GM19043 (cell line): ENCODE results near the gene TMEM204.

ENCODE experiments used
- ATAC-seq: cut with Tn5 transposase; IDR thresholded peaks from one replicate; pipeline ENCODE4 v1.9.1; 2021; ENCODE audit warnings: low read depth; ENCODE audit not compliant: unreplicated experiment

TMEM204 gene

DNA sequence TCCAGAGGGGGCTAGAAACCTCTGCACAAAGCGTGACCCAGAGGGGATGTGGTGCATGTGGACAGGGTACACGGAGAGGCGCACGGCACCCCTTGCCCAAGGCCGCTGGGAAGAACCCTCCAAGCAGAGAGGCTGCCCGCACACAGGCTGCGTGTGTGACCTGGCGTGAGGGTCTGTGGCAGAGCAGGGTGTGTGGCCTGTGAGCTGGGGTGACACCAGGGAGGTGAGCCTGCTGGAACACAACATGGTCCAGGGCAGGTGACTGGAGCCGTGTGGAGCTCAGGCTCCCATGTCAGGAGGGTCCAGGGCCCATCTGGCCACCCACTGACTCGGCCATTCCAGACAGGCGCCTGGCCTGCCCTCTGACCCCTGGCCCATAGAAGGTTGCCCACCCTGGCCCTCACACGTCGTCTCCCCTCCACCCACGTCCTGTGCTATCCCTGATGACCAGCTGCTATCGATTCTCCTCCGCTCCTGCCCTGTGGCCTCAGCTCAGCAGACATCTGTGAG lies 14.8 kb upstream of the TMEM204 start:
- no peak for ATAC-seq

DNA sequence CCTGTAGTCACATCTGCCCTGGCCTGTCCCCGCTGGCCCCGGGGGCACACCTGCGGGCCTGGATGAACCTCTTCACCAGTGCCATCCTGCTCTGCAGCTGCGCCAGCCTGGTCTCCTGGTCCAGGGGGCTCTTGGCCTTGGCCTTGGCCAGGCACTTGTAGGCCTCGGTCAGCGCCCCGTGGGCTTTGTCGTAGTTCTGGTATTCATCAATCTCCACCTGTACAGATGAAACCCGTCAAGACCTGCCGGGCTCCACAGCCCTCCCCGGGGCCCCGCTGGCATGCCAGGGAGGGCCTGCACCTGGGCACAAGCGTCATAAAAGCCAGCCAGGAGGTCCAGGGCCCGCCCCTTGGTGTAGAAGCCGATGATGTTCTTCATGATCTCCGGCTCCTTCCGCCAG lies 13.6 kb upstream of the TMEM204 start:
- ATAC-seq = no peak

DNA sequence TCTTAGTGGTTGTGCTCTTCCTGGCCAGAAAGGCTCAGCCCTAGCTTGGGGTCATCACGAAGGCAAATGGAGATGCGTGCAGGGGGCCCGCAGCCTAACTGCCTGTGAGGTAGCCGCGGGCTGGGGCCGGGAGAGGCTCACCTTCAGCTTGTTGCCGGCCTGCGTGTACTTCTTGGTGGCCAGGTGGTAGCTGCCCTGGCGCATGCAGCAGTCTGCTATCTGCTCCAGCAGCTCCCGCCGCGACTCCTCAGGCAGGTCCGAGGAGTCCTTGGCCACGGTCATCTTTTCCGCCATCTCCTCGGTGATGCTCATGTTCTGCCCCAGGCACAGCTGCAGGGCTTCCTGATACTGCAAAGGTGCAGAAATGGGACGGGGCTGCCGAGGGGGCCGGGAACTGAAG lies 13.0 kb upstream of the TMEM204 start:
- ATAC-seq = no peak

DNA sequence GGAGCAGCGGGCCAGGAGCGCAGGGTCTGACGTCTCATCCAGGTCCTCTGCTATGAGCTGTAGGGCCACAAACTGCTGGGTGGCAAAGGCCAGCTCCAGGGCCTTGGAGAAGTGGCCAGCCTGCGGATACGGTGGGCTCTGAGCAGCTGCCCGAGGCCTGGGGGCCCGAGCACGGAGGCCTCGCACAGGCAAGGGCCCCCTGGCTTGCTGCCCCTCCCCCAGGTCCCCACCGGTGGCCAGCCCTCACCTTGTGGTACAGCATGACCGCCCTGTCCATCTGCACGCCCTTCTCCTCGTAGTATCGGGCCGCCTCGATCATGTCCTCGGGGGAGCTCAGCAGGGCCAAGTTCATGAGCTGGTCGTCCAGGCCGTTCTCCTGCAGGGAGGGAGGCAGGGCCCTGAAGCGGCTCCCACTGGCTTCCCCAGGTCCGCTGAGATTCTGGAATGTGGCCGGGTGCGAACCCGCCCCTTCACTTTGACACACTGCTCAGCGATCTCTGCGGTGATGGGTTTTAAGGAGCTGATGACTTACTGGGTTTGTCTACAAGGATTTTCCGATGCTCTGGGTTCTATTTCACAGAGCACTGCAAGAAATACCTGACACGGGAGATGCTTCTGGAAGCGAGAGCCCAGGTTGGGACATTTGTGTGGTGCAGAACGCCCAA lies 9.8 kb upstream of the TMEM204 start:
- no peak for ATAC-seq

DNA sequence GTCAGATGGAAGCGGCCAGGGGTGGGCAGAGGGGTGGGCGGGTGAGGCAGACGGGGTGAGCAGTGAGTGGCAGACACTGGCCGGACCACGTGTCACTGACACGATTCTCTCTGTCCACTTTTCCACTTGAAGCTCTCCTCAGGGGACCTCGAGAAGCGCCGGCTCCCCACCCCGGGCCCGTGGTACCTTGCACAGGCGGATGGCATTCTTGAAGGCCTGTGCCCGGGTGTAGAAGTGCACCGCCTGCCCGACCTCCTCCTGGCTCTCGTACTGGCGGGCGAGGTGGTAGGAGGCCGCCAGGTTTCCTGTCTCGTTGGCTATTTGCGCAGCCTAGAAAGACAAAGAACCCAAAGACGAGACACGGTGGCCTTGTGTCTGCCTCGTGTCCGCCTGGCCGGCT lies 9.1 kb upstream of the TMEM204 start:
- ATAC-seq = no peak

DNA sequence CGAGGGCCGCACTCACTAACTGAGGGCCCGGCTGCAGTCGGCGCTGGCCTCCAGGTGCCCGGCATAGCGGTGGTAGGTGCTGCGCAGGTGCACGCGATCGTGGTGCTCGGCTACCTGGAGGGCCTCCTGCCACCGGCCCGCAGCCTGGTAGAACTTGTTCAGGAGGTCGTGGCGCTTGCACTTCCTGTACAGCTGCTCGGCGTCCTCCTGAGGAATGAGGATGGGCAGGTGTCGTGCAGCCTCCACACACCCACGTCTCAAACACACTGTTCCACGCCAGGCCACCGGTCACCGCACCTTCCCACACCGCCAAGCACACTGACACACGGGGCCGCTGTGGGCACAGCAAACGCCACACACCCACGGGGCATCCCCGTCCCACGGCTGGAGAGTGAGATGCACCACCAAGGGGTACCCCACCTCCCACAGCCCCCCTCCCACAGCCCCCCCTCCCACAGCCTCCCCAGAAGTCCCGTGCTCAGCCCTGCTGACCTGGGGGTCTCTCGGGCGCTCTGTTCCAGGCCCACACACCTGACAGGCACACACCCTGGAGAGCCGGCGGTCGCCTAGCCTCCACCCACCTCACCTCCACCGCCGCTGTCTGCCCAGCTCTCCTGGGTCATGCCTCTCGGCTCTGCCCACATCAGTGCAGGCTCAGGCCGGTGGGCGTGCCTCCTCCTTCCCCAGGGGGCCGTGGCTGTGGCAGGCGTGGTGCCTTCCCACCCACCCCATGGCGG lies 7.4 kb upstream of the TMEM204 start:
- no peak for ATAC-seq

DNA sequence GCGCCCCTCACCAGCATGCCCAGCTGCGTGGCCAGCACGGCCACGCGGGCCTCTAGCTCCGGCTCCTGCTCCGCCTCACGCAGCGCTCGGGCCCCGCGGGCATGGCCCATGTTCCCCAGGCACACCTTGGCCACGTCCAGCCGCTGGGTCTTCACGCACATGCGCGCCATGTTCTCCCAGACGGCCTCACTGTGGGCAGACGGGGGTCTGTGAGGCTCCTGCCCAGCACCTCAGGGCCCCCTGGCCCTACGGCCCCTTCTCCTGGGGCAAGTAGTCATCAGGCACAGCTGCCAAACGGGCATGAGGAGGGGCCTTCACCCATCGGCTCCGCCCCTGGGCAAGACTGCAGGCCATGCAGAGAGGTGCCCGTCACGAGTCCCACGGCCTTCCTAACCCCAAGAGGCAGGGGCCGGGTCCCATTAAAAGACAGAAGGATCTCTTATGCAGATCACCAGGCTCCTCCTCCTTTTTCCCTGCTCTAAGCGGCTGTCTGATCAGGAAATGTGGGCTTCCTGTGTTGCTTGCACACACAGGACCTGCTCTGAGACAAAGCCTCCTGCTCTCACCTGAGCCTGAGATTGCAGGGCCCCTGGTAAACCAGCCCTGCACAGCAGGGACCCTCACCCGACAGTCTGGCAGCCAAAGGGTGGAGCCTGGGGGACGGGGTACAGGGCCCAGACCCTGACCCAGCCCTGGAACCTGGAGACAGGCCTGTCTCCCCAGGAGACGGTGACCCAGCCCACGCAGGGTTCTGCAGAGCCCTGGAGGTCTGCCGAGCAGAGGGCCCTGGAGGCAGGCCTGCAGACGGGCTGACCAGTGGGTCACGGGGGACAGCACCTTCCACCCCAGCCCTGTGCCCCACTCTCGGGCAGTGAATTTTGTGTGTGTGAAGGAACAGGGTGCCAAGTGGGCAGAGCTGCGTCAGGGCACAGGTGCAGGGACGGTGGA lies 6.6 kb upstream of the TMEM204 start:
- no peak for ATAC-seq

DNA sequence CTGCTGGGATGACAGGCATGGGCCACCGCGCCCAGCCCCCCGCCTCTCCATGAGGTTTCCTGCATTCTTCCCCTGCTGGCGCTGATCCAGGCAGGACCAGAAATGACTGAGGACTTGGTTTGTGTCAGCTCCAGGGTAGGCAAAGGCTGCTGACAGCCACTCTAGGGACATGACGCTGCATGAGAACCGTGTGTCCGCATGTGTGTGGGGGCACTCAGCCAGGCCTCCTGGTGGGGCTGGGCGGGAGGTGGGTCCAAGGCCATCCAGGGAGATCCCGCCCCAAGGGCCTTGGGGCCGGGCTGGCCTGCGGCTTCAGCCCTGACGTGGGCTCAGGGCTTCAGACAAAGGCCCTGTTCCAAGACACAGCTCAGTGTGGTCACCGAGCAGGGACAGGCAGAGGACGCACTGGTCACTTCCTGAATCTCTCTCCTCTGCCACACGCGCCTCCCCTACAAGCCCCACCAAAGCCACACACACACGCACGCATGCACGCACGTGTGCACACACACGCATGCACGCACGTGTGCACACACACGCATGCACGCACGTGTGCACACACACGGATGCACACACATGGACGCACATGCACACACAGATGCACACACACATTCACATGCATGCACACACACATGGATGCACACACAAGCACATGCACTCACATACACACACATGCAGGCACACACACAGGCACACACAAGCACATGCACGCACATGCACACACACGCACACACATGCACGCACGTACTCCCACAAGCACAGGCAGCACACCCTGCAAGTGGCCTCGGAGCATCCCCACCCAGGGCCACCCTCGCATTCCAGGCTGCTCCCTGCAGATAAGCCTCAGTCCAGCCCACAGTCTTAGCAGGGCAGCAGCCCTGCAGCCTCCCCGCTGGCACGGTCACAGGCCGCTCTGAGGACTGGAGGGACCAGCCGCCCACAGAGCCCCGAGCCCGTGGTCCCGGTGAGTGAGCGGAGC lies 5.3 kb upstream of the TMEM204 start:
- no peak for ATAC-seq

DNA sequence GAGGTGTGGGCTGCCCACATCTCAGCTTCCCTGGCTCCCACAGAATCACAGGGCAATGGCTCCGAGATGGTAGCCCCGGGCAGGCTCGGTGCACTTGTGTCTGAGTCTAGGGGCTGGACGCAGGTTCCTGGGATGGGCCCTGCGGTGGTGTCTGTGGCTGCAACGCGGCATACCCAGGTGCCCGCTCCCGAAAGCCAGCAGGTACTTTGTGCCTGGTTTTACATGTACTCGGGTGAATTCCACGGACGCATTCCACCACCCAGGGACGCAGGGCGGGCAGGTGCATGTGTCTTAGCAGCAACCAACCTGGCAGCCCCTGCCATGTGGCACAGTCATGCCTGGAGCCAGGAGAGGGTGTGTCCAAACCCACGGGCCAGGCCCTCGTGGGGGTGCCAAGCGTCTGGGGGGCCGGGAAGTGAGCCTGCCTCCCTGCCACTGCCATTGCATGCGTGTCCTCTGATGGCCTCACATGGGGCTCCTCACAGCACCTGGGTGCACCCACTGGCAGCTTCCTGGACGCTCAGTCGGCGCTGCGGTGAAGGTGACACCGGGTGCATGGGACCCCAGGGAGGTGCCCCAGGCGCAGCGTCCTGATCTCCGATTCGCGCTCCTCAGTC lies 4.4 kb upstream of the TMEM204 start:
- no peak for ATAC-seq

DNA sequence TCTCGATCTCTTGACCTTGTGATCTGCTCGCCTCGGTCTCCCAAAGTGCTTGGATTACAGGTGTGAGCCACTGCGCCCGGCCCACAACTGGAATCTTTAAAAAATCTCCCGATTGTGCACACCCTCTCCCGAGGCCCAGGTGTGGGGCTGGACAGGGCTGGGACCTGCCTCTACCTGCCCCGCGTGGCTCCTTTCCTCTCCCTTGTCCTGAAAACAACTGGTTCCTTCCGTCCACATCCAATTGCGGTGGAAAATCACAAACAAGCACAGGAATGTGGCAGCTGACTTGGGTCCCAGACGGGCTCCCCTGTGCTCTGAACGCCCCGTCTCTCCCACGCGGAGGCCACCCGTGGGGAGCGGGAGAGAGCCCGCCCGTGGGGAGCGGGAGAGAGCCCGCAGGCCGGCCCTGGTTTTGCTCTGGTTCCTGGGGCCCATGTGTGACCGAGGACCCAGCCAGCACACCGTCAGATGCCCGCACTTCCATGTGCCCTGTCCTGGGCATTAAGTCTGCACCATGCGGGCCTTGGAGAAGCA lies 3.0 kb upstream of the TMEM204 start:
- ATAC-seq = no peak

DNA sequence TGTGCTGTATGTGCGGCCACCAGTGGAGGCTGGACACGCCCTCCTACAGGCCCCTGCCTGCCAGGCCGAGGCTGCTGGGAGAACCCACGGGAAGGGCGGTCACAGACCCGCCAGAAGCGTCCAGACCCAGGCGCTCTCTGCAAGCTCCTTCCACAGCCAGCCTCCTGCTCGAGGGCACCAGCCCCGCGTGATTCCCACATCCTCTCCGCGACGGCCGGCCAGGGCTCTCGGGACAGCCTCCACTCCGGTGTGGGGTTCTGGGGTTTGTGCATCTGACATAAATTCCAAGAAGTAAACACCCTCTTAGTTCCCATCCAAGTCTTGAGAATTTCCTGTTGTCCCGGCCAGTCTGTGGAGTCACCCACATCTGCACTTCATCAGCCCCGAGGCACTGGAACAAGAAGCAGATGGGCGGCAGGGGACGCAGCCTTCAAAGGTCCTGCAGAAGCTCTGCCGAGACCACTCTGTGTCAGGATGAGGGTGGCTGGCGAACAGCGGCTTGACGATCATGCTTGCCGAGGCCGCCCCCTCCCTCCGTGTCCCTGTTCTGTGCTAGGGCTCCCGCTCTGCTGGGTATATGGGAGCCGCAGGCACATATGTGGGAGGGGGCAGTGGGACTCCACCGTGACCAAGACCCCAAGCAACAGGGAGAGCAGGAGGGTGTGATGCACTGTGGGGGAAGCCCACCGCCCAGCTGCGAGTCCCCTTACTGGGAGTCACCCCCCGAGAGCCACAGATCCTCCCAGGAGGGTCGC lies 2.4 kb upstream of the TMEM204 start:
- ATAC-seq = no peak

DNA sequence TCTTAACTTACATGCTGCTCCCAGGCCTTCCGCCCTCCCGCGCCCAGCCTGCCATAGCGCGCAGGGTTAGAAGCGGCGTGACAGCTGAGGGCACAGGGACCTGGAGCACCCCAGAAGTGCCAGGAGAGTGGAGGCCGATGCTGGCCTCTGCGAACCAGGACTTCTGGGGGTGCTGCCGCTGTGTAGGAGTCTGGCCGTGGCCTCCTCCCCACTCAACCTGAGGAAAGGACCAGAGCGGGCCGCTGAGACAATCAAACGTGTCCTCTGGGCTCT lies 1.9 kb upstream of the TMEM204 start:
- no peak for ATAC-seq

DNA sequence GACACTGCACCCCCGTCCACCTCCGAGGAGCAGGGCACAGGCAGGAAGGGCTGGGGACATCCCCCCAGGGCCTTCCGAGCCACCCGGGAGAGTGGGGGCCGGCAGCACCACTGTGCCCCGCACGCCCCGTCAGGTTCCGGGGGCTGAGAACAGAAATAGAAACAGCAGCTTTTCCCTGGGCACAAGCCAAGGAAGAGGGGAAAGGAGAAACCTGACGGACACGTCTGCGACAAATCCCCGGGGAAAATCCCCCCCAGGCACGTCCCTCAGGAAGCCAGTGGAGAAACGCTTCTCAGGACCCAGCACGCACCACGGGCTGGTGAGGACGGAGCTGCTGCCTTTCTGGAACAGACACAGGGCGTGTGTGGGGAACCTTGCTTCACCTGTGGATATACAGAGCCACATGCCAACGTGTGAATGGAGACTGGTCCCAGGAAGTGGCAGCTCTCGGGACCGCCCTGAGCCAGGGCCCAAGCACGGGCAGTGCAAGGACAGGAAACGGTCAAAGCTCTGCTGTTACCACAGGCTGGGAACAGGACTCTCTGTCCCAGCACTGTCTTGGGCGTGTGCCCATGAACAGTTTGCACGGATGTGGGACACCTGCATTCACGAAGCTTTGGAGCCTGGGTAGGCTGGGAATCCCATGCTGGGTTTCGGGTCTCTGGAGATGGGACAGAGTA lies 1.2 kb upstream of the TMEM204 start:
- no peak for ATAC-seq

DNA sequence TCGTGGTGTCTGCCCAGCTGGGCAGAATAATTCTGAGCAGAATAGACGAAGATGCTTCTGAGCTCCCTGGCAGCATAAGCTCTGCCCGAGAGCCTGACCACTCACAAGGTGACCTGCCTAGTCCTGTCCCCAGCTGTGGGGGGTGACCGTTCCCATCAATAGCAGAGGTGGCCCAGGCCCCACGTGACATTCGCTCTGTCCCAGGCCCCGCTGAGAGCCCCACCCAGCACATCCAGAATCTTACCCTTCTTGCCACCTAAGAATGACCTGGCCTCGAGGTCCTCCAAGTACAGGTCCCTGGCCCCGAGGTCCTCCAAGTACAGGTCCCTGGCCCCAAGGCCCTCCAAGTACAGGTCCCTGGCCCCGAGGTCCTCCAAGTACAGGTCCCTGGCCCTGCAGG lies 695 bp upstream of the TMEM204 start:
- ATAC-seq = no peak

DNA sequence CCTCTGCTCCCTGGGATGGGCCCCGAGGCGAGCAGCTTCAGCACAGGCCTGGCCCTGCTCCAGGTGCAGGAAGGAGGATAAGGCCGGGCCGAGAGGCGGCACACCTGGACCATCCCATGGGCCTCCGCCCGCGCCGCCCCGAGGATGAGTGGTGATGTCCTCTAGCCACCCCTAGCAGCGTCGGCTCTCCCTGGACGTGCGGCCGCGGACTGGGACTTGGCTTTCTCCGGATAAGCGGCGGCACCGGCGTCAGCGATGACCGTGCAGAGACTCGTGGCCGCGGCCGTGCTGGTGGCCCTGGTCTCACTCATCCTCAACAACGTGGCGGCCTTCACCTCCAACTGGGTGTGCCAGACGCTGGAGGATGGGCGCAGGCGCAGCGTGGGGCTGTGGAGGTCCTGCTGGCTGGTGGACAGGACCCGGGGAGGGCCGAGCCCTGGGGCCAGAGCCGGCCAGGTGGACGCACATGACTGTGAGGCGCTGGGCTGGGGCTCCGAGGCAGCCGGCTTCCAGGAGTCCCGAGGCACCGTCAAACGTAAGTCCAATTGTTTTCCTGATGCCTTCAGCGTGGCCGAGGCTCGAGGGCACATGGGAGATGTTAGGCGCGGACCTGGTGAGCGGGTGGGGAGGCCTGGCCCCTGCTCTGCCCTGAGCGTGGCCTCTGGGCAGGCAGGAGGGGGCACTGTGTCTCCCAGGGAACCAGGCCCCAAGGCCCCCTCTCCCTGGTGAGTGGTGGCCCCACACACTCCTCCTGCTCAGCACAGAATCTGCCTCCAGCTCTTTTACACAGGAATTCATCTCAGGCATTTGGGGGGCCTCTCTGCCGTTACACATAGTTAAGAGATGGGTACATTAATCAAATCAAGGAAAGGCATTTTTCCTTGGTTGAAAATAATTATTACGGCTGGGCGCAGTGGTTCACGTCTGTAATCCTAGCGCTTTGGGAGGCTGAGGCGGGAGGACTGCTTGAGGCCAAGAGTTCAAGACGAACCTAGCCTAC lies 855 bp downstream of the TMEM204 start:
- no peak for ATAC-seq

DNA sequence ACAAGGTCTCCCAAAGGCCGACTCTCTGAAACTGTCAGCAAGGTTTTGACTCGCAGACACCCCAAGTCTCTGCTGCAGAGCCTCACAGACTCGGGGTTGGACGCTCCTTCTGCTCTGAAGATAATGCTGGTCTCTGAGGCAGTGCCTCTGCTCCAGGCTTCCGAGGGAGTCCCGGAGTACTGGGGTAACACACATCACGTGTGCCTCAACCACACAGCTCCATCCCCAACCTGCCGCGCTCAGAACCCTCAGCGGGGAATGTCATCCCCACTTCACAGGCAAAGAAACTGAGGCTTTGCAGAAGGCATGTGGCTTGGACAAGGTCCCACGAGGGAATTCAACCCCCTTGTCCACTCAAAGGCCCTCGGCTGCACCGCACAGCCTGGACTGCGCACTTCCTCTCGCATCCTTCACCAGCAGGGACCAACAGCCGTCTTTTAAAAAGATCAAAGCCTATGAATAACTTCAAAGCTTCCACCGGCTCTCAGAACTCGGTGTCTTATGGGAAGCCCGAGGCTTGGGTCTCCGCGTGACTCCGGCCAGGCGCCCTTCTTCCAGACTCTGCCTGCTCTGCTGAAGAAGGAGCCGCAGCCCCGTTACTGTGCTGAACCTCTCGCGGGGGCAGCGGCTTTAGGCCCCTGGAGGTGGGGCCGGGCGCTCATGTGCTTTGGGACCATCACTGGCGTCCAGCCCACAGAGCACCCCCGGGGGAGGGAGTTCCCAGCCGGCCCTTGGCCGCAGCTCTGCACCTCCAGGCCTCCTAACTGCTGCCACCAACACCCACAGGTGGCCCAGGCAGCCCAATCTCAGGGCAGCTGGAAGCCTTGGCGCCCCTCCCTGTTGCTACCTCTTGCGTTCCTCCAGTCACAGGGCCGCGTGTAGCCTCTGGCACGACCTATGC lies 2.2 kb downstream of the TMEM204 start:
- ATAC-seq = no peak
